Measurements from ENCODE around the gene DDA1.

The DDA1 gene

GRCh38 chr19:17319473-17320238 is 10.3 kb downstream of the DDA1 start:
- Histone ChIP-seq H3K36me3 (ENCODE audit: control insufficient read depth in 1 of 2, insufficient read depth in 2 of 2, low read length in 2 of 2) (peaks cover 9 to 46% of the 10 kb centered on the region in 2 donors), H3K27me3 (ENCODE audit: low read depth, low read length) (no peaks in the 10 kb centered on the region), H3K4me3 (ENCODE audit: low read depth in 1 of 2, low read length in 2 of 2) (no peak overlapping the region), H3K27ac (ENCODE audit: low read length) (no peak overlapping the region), H3K9me3 (ENCODE audit: control insufficient read depth in 1 of 2, low read length in 2 of 2) (no peaks in the 10 kb centered on the region), H3K4me1 (ENCODE audit: control insufficient read depth in 1 of 2, insufficient read depth in 2 of 2, low read length in 2 of 2) (peaks cover 0 to 4% of the 10 kb centered on the region in 2 donors)

- Histone ChIP-seq H3K4me3 (ENCODE audit: low read depth in 1 of 2, low read length in 2 of 2) (no peak overlapping the region), H3K9me3 (ENCODE audit: control insufficient read depth in 1 of 2, low read length in 2 of 2) (no peaks in the 10 kb centered on the region), H3K27ac (ENCODE audit: low read length) (no peak overlapping the region), H3K27me3 (ENCODE audit: low read depth, low read length) (no peaks in the 10 kb centered on the region), H3K36me3 (ENCODE audit: control insufficient read depth in 1 of 2, insufficient read depth in 2 of 2, low read length in 2 of 2) (peaks cover 8 to 43% of the 10 kb centered on the region in 2 donors), H3K4me1 (ENCODE audit: control insufficient read depth in 1 of 2, insufficient read depth in 2 of 2, low read length in 2 of 2) (peaks cover 0 to 4% of the 10 kb centered on the region in 2 donors)
Observed at GRCh38 chr19:17320435-17320834, 11.1 kb downstream of the DDA1 start.

GRCh38 chr19:17321655-17322489 is 12.5 kb downstream of the DDA1 start:
- Histone ChIP-seq H3K4me1 (ENCODE audit: control insufficient read depth in 1 of 2, insufficient read depth in 2 of 2, low read length in 2 of 2) (peaks cover 0 to 4% of the 10 kb centered on the region in 2 donors), H3K4me3 (ENCODE audit: low read depth in 1 of 2, low read length in 2 of 2) (no peak overlapping the region), H3K36me3 (ENCODE audit: control insufficient read depth in 1 of 2, insufficient read depth in 2 of 2, low read length in 2 of 2) (peaks cover 8 to 37% of the 10 kb centered on the region in 2 donors), H3K27me3 (ENCODE audit: low read depth, low read length) (no peaks in the 10 kb centered on the region), H3K9me3 (ENCODE audit: control insufficient read depth in 1 of 2, low read length in 2 of 2) (no peaks in the 10 kb centered on the region), H3K27ac (ENCODE audit: low read length) (no peak overlapping the region)

GRCh38 chr19:17322854-17323253 is 13.5 kb downstream of the DDA1 start:
- peaks cover 0 to 4% of the 10 kb centered on the region in 2 donors for H3K4me1 ChIP-seq (ENCODE audit: control insufficient read depth in 1 of 2, insufficient read depth in 2 of 2, low read length in 2 of 2)
- no peaks in the 10 kb centered on the region for H3K27me3 ChIP-seq (ENCODE audit: low read depth, low read length)
- peaks cover 8 to 37% of the 10 kb centered on the region in 2 donors for H3K36me3 ChIP-seq (ENCODE audit: control insufficient read depth in 1 of 2, insufficient read depth in 2 of 2, low read length in 2 of 2)
- no peaks in the 10 kb centered on the region for H3K9me3 ChIP-seq (ENCODE audit: control insufficient read depth in 1 of 2, low read length in 2 of 2)
- H3K4me3 ChIP-seq (ENCODE audit: low read depth in 1 of 2, low read length in 2 of 2): no peak overlapping the region
- no peak overlapping the region for H3K27ac ChIP-seq (ENCODE audit: low read length)

DNA sequence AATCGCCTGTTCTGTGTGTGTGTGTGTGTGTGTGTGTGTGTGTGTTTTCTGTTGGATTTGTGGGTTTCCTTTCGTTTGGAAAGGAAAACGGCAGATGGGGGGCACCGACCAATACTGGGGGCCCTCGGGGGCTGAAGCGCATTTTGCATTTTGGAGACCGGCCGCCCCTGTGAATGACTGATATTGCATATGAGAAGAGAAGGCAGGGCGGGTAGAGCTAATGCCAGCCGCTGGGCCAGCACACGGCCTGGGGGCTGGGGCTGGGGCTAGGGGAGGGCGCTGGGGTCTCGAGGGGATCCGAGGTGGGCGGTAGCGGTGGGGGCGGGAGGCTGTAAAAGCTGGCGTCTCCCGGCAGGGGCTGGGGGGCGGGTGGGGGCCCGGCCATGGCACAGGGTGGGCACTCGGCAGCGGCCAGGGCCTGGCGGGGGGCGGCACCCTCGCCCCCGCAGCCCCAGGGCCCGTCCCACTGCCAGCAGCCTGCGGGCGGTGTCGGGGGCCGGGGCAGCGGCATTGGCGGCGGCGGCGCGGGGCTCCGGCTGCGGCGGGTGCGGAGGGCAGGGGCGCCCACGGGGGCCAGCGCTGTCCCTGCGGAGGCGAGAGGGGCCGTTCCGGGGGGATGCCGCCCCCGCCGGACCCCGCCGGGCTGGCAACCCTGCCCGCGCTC is 14.1 kb downstream of the DDA1 start:
- Histone ChIP-seq H3K4me3 (ENCODE audit: low read depth in 1 of 2, low read length in 2 of 2) (no peak overlapping the region), H3K27me3 (ENCODE audit: low read depth, low read length) (no peaks in the 10 kb centered on the region), H3K4me1 (ENCODE audit: control insufficient read depth in 1 of 2, insufficient read depth in 2 of 2, low read length in 2 of 2) (peaks cover 0 to 8% of the 10 kb centered on the region in 2 donors), H3K36me3 (ENCODE audit: control insufficient read depth in 1 of 2, insufficient read depth in 2 of 2, low read length in 2 of 2) (peaks cover 8 to 37% of the 10 kb centered on the region in 2 donors), H3K27ac (ENCODE audit: low read length) (no peak overlapping the region), H3K9me3 (ENCODE audit: control insufficient read depth in 1 of 2, low read length in 2 of 2) (no peaks in the 10 kb centered on the region)

DNA sequence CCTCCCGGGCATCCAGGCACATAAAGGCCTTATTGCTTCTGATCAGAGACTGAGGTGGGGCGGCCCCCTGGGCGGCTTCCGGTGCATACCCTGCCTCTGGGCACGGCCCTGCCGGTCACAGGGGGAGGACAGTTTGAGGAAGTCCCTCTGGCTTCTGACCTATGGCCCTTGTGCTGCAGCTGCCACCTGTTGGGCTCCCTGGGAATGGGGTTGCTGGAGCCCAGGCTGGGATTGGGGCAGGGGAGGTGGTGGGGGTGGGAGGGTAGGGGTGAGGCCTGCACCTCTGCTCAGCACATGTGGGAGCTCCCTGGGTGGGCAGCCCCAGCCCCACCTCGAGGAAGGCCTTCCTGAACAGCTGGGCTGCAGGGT is 14.6 kb downstream of the DDA1 start:
- no peak overlapping the region for H3K27ac ChIP-seq (ENCODE audit: low read length)
- H3K4me3 ChIP-seq (ENCODE audit: low read depth in 1 of 2, low read length in 2 of 2): no peak overlapping the region
- H3K27me3 ChIP-seq (ENCODE audit: low read depth, low read length): peaks cover under 1% of the 10 kb centered on the region
- peaks cover 8 to 35% of the 10 kb centered on the region in 2 donors for H3K36me3 ChIP-seq (ENCODE audit: control insufficient read depth in 1 of 2, insufficient read depth in 2 of 2, low read length in 2 of 2)
- H3K9me3 ChIP-seq (ENCODE audit: control insufficient read depth in 1 of 2, low read length in 2 of 2): no peaks in the 10 kb centered on the region
- peaks cover 0 to 13% of the 10 kb centered on the region in 2 donors for H3K4me1 ChIP-seq (ENCODE audit: control insufficient read depth in 1 of 2, insufficient read depth in 2 of 2, low read length in 2 of 2)

DNA sequence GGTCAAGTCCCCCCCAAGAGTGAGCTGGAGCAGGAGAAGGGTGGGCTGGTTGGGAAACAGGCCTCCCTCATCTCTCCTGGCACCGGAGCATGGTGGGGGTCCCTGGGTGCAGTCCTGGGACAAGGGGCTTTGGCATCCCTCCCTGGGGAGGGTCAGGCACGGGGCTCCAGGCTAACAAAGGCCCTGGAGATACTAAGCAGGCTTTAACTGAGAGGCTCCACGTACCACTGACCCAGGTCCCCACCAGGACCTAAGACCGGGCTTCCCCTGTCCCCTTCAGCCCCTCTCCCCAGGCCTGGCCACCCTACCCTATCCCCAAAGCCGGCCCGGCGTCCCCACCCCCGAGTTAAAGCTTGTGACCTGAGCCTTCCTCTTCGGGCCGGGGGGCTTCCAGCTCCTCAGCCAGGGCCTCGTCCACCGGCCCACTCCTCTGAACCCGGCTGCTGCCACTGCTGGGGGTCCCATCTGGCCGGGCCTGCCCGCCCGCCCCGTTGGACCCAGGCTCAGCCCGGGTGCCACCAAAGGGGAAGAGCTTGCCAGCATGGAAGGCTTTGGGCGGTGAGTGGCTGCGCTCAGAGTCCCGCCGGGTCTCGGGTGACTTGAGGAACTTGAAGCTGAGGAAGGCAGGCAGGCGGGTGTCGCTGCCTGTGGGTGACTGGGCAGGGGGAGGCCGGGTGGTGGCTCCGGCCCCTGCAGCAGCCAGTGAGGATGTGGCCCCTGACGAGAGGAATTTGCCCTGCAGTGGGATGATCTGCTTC is 15.2 kb downstream of the DDA1 start:
- Histone ChIP-seq H3K27ac (ENCODE audit: low read length) (no peak overlapping the region), H3K4me1 (ENCODE audit: control insufficient read depth in 1 of 2, insufficient read depth in 2 of 2, low read length in 2 of 2) (peaks cover 0 to 17% of the 10 kb centered on the region in 2 donors), H3K27me3 (ENCODE audit: low read depth, low read length) (peaks cover 7% of the 10 kb centered on the region), H3K4me3 (ENCODE audit: low read depth in 1 of 2, low read length in 2 of 2) (no peak overlapping the region), H3K9me3 (ENCODE audit: control insufficient read depth in 1 of 2, low read length in 2 of 2) (no peaks in the 10 kb centered on the region), H3K36me3 (ENCODE audit: control insufficient read depth in 1 of 2, insufficient read depth in 2 of 2, low read length in 2 of 2) (peaks cover 8 to 29% of the 10 kb centered on the region in 2 donors)

DNA sequence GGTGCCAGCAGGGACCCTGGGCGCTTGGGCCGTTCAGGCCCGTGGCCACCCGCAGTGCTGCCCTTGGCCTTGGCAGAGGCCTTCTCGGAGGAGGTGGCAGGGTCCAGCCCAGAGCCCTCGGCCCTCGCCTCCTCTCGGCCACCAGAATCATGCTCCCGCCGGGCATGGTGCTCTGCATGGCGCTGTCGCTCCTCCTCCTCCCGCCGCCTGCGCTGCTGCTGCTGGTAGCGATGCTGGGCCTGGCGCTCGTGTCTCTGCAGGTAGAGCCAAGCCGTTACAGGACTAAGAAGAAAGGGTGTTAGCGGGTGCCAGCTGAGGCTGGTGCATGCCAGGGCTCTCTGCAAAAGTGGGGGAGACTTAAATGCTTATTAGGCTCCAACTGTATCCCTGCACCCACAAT is 15.8 kb downstream of the DDA1 start:
- Histone ChIP-seq H3K36me3 (ENCODE audit: control insufficient read depth in 1 of 2, insufficient read depth in 2 of 2, low read length in 2 of 2) (peaks cover 5 to 23% of the 10 kb centered on the region in 2 donors), H3K27me3 (ENCODE audit: low read depth, low read length) (peaks cover 11% of the 10 kb centered on the region), H3K4me1 (ENCODE audit: control insufficient read depth in 1 of 2, insufficient read depth in 2 of 2, low read length in 2 of 2) (peaks cover 0 to 17% of the 10 kb centered on the region in 2 donors), H3K9me3 (ENCODE audit: control insufficient read depth in 1 of 2, low read length in 2 of 2) (no peaks in the 10 kb centered on the region), H3K27ac (ENCODE audit: low read length) (no peak overlapping the region), H3K4me3 (ENCODE audit: low read depth in 1 of 2, low read length in 2 of 2) (no peak overlapping the region)

GRCh38 chr19:17325881-17326594 is 16.7 kb downstream of the DDA1 start:
- peaks cover 18% of the 10 kb centered on the region for H3K27me3 ChIP-seq (ENCODE audit: low read depth, low read length)
- H3K4me3 ChIP-seq (ENCODE audit: low read depth in 1 of 2, low read length in 2 of 2): no peak overlapping the region
- H3K4me1 ChIP-seq (ENCODE audit: control insufficient read depth in 1 of 2, insufficient read depth in 2 of 2, low read length in 2 of 2): peaks cover 0 to 17% of the 10 kb centered on the region in 2 donors
- no peak overlapping the region for H3K27ac ChIP-seq (ENCODE audit: low read length)
- peaks cover 0 to 22% of the 10 kb centered on the region in 2 donors for H3K36me3 ChIP-seq (ENCODE audit: control insufficient read depth in 1 of 2, insufficient read depth in 2 of 2, low read length in 2 of 2)
- no peaks in the 10 kb centered on the region for H3K9me3 ChIP-seq (ENCODE audit: control insufficient read depth in 1 of 2, low read length in 2 of 2)

GRCh38 chr19:17326595-17326966 is 17.2 kb downstream of the DDA1 start:
- peaks cover 18% of the 10 kb centered on the region for H3K27me3 ChIP-seq (ENCODE audit: low read depth, low read length)
- H3K4me1 ChIP-seq (ENCODE audit: control insufficient read depth in 1 of 2, insufficient read depth in 2 of 2, low read length in 2 of 2): peaks cover 0 to 17% of the 10 kb centered on the region in 2 donors
- H3K4me3 ChIP-seq (ENCODE audit: low read depth in 1 of 2, low read length in 2 of 2): no peak overlapping the region
- no peaks in the 10 kb centered on the region for H3K9me3 ChIP-seq (ENCODE audit: control insufficient read depth in 1 of 2, low read length in 2 of 2)
- peaks cover 0 to 20% of the 10 kb centered on the region in 2 donors for H3K36me3 ChIP-seq (ENCODE audit: control insufficient read depth in 1 of 2, insufficient read depth in 2 of 2, low read length in 2 of 2)
- no peak overlapping the region for H3K27ac ChIP-seq (ENCODE audit: low read length)
